ENCODE measurements around the gene CLOCK. TPM values are rescaled to one million over a fixed set of nuclear protein-coding genes. Genes with fewer than 3 reads are reported as not detected.
A peak's percentile ranks its signal among the peaks of the same experiment; 100 is the strongest.

Gene CLOCK
- total and polyA plus RNA-seq, 12 donors = 6.1 to 40.7 (median 31.1) TPM

DNA sequence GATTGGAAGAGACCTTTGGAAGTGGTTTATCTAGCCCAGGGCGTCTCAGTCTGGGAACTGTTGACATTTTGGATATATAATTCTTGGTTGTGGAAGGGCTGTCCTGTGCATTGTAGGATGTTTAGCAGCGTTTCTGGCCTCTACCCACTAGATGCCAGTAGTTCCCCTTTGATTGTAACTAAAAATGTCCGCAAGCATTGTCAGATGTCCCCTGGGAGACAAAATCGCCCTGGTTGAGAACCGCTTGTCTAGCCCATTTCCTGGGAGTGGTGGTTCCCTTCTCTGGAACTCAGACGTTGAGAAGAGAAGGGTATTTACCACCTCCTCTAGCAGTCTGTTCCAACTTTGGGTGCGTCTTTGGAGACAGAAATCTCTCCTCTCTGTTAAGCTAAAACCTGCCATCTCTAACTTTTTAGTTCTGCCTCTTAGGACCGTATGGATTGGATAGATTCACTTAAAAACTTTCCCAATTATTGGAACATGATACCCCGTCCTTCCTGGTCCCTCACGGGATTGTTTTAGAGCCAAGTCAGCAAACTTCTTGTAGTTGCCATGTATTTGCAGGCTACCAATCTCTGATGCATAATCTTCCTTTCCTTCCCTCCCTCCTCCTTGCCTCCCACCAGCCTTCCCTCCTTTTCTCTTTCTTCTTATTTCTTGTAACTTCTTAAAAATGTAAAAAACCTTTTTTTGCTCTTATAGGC lies 137.1 kb downstream of the CLOCK start:
- peak overlapping the region in 1 of 10 donors; percentile 15 for H3K4me3 ChIP-seq
- no peaks in the 10 kb centered on the region for H3K27me3 ChIP-seq
- DNase-seq (peak in 1 of 2 donors; percentile 57), ATAC-seq (peak; percentile 53 to 85 (median 72))
- H3K36me3 ChIP-seq = peaks cover 0 to 93% (median 4%) of the 10 kb centered on the region in 9 donors
- intact Hi-C loops (cut with DNase I) = loop anchor here in 1 of 10 donors (5.0 kb wide), 1 partner anchor 62 kb away; the partner anchor contains the start of gene SRD5A3
- H3K27ac ChIP-seq = peak overlapping the region in 7 of 10 donors; percentile 3 to 57 (median 6)
- H3K9me3 ChIP-seq = no peaks in the 10 kb centered on the region
- TF ChIP-seq, protein P1, sequence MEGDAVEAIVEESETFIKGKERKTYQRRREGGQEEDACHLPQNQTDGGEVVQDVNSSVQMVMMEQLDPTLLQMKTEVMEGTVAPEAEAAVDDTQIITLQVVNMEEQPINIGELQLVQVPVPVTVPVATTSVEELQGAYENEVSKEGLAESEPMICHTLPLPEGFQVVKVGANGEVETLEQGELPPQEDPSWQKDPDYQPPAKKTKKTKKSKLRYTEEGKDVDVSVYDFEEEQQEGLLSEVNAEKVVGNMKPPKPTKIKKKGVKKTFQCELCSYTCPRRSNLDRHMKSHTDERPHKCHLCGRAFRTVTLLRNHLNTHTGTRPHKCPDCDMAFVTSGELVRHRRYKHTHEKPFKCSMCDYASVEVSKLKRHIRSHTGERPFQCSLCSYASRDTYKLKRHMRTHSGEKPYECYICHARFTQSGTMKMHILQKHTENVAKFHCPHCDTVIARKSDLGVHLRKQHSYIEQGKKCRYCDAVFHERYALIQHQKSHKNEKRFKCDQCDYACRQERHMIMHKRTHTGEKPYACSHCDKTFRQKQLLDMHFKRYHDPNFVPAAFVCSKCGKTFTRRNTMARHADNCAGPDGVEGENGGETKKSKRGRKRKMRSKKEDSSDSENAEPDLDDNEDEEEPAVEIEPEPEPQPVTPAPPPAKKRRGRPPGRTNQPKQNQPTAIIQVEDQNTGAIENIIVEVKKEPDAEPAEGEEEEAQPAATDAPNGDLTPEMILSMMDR (IDR thresholded peaks at IDR 0.05) = peak in 8 of 9 donors; percentile 13 to 64 (median 34)
- 34 to 44% methylated on average over 10 of the region's 10 CpGs for WGBS, 2 donors
- H3K4me1 ChIP-seq = peaks cover 0 to 66% (median 32%) of the 10 kb centered on the region in 9 donors

DNA sequence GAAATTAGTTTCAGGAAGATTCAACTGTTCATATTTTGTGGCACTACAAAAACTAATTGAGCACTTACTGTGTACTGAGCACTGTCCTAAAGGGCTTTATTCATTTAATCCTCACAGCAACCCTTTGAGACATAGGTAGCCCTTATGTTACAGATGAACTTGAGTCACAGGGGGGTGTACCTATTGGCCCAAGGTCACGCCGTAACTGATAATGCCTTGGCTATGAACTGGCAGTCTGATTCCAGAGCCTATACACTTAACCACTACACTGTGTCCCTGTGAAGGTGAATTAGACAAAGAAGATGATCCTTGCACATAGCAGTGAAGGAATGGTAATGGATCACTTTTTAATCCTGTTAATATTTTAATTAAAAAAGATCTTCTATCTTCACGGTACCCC lies 138.9 kb downstream of the CLOCK start:
- Histone ChIP-seq H3K27ac (no peak overlapping the region), H3K4me1 (peaks cover 0 to 78% (median 32%) of the 10 kb centered on the region in 9 donors), H3K4me3 (no peak overlapping the region), H3K36me3 (peaks cover 0 to 93% (median 5%) of the 10 kb centered on the region in 9 donors), H3K27me3 (no peaks in the 10 kb centered on the region), H3K9me3 (no peaks in the 10 kb centered on the region)
- peak in 2 of 8 donors; percentile 27 to 28 for ATAC-seq
- TF ChIP-seq, protein P1 (IDR thresholded peaks at IDR 0.05) = no peak
- WGBS, 2 donors = 72 to 73% methylated on average over 3 of the region's 3 CpGs
- no peak for DNase-seq
- intact Hi-C loops (cut with DNase I) = no loop called here

DNA sequence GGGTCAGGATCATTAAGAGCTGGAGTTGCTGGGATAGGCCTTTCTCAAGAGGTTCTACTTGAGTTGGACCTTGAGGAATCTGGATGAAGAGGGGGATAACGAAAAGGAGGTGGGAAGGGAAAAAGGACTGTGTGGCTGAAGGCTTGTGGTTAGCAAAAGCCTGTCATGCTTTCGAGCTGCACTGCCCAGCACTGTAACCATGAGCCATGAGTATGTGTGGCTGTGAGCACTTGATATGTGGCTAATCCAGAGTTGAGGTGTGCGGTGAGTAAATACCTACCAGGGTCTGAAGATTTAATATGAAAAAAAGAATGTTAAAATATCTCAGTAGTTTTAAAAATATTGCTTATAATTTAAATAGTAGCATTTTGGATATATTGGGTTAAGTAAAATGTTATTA lies 139.6 kb downstream of the CLOCK start:
- 90 to 94% methylated on average over 3 of the region's 3 CpGs for WGBS, 2 donors
- H3K27me3 ChIP-seq = no peaks in the 10 kb centered on the region
- peaks cover 0 to 92% (median 5%) of the 10 kb centered on the region in 9 donors for H3K36me3 ChIP-seq
- no peaks in the 10 kb centered on the region for H3K9me3 ChIP-seq
- no peak for DNase-seq
- intact Hi-C loops (cut with DNase I) = no loop called here
- peaks cover 0 to 78% (median 32%) of the 10 kb centered on the region in 9 donors for H3K4me1 ChIP-seq
- no peak overlapping the region for H3K27ac ChIP-seq
- no peak overlapping the region for H3K4me3 ChIP-seq
- TF ChIP-seq, protein P1 (IDR thresholded peaks at IDR 0.05) = no peak
- no peak for ATAC-seq

DNA sequence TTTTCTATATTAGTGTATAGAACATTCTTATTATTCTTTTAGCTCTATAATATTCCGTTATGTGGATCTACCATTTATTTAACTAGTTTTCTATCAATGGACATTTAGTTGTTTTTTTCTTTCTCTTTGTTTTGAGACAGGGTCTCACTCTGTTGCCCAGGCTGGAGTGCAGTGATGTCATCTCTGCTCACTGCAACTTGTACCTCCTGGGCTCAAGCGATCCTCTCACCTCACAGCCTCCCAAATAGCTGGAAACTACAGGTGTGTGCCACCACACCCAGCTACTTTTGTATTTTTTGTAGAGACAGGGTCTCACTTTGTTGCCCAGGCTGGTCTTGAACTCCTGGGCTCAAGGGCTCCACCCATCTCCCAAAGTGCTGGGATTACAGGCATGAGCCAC lies 140.2 kb downstream of the CLOCK start:
- Histone ChIP-seq H3K36me3 (peaks cover 0 to 91% (median 5%) of the 10 kb centered on the region in 9 donors), H3K4me3 (no peak overlapping the region), H3K4me1 (peaks cover 0 to 75% (median 32%) of the 10 kb centered on the region in 9 donors), H3K9me3 (no peaks in the 10 kb centered on the region), H3K27ac (no peak overlapping the region), H3K27me3 (no peaks in the 10 kb centered on the region)
- no peak for DNase-seq
- no peak for ATAC-seq
- intact Hi-C loops (cut with DNase I) = no loop called here
- WGBS, 2 donors = 97 to 98% methylated on average over 2 of the region's 2 CpGs
- TF ChIP-seq, protein P1 (IDR thresholded peaks at IDR 0.05) = no peak
